Measurements from ENCODE around the gene PLBD2.

Gene PLBD2

GRCh38 chr12:113359939-113360748, 1.8 kb downstream of the PLBD2 start:
- peak; percentile 43 for DNase-seq (ENCODE audit: low read depth)
- TF ChIP-seq, protein P1, sequence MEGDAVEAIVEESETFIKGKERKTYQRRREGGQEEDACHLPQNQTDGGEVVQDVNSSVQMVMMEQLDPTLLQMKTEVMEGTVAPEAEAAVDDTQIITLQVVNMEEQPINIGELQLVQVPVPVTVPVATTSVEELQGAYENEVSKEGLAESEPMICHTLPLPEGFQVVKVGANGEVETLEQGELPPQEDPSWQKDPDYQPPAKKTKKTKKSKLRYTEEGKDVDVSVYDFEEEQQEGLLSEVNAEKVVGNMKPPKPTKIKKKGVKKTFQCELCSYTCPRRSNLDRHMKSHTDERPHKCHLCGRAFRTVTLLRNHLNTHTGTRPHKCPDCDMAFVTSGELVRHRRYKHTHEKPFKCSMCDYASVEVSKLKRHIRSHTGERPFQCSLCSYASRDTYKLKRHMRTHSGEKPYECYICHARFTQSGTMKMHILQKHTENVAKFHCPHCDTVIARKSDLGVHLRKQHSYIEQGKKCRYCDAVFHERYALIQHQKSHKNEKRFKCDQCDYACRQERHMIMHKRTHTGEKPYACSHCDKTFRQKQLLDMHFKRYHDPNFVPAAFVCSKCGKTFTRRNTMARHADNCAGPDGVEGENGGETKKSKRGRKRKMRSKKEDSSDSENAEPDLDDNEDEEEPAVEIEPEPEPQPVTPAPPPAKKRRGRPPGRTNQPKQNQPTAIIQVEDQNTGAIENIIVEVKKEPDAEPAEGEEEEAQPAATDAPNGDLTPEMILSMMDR (conservative IDR thresholded peaks at IDR 0.05; ENCODE audit: control insufficient read depth, insufficient read depth, low read depth, low read length): peak; percentile 14
- peak overlapping the region; percentile 85 for H3K4me3 ChIP-seq (ENCODE audit: control insufficient read depth, low read depth, low read length)

- TF ChIP-seq, protein P1 (conservative IDR thresholded peaks at IDR 0.05; ENCODE audit: control insufficient read depth, insufficient read depth, low read depth, low read length): no peak
Observed at GRCh38 chr12:113361574-113362370, 3.4 kb downstream of the PLBD2 start.

GRCh38 chr12:113364698-113365097, 6.3 kb downstream of the PLBD2 start:
- no peak for DNase-seq (ENCODE audit: low read depth)
- TF ChIP-seq, protein P1 (conservative IDR thresholded peaks at IDR 0.05; ENCODE audit: control insufficient read depth, insufficient read depth, low read depth, low read length): no peak

More at GRCh38 chr12:113361574-113362370, 3.4 kb downstream of the PLBD2 start:
- no peak overlapping the region for H3K4me3 ChIP-seq (ENCODE audit: control insufficient read depth, low read depth, low read length)
- DNase-seq (ENCODE audit: low read depth): no peak

DNA sequence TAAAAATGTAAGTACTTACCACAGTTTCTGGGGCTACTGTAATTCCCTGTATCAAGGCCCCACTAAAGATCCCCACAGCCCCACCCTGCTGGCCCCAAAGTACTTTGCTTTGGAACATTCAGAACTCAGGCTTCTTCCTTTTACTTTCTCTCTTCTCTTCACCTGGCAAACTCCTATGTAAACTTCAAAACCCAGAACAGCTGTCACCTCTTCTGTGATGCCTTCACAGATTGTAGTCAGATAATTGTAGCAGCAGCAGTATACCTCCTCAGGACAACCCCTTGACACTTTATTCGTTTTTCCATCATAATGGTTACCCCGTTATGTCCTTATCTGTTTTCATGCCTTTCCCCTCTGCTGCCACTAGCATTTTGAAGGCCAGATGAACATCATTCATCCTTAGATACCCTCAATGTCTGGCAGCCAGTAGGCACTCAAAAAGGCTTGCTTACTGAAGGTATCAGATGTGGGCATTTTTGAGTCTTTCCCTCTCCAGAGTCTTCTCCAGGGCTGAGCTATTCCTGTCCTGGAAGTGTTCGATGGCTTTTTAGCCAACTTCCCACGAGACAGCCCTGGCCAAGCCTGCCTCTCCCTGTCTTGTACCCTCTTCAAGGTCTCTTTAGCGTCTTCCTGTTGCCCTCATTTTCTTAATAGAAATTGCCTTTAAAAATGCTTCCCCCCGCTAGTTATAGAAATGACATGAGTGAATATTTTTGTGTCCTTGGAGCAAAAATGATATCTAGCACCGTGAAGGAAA, 7.4 kb downstream of the PLBD2 start:
- TF ChIP-seq, protein P1 (conservative IDR thresholded peaks at IDR 0.05; ENCODE audit: control insufficient read depth, insufficient read depth, low read depth, low read length): no peak
- no peak for DNase-seq (ENCODE audit: low read depth)
- H3K4me3 ChIP-seq (ENCODE audit: control insufficient read depth, low read depth, low read length): no peak overlapping the region

More at GRCh38 chr12:113364698-113365097, 6.3 kb downstream of the PLBD2 start:
- H3K4me3 ChIP-seq (ENCODE audit: control insufficient read depth, low read depth, low read length): no peak overlapping the region

DNA sequence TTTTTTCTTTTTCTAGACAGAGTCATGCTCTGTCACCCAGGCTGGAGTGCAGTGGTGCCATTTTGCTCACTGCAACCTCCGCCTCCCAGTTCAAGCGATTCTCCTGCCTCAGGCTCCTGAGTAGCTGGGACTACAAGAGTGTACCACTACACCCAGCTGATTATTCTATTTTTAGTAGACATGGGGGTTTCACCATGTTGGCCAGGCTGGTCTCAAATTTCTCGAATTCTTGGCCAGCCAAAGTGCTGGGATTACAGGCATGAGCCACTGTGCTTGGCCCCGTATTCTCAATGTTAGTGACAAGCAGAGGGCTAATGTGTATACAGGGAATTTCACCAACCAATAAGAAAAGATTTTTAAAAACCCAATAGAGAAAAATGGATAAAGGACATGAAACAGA, 8.4 kb downstream of the PLBD2 start:
- no peak for DNase-seq (ENCODE audit: low read depth)
- TF ChIP-seq, protein P1 (conservative IDR thresholded peaks at IDR 0.05; ENCODE audit: control insufficient read depth, insufficient read depth, low read depth, low read length): no peak
- H3K4me3 ChIP-seq (ENCODE audit: control insufficient read depth, low read depth, low read length): no peak overlapping the region

DNA sequence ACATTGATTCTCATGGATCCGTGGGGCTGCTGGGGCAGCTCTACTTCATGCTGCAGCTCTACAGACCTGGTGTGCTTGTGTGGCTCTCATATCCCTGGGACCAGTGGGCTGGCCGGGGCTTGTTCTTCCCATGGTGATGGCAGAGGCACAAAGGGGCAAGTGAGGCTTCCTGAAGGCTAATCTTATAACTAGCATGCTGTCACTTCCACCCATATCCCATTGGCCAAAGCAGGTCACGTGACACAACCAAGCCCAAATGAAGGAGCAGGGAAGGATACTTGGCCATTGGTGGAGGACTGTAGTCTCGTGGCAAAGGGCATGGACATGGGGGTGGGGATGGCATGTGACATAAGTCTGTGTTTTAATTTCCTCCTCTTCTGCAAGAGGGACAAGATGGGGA, 9.9 kb downstream of the PLBD2 start:
- H3K4me3 ChIP-seq (ENCODE audit: control insufficient read depth, low read depth, low read length): no peak overlapping the region
- TF ChIP-seq, protein P1 (conservative IDR thresholded peaks at IDR 0.05; ENCODE audit: control insufficient read depth, insufficient read depth, low read depth, low read length): no peak
- no peak for DNase-seq (ENCODE audit: low read depth)

Data from fibroblast of mammary gland (primary cell).